Activated CD8-positive, alpha-beta T cell treated with anti-CD3 and anti-CD28 coated beads for 36 hours (primary cell): ENCODE results near the gene DCDC2. TPM values are rescaled to one million over a fixed set of nuclear protein-coding genes. Genes with fewer than 3 reads are reported as not detected.

Experiments
- ATAC-seq: fragments of 200-7000 bp; cut with Tn5 transposase; one replicate; pipeline ENCODE4 v1.10.0; 2021; ENCODE audit warnings: mild to moderate bottlenecking, moderate library complexity
- CTCF ChIA-PET: fragments of 350-600 bp; sonication (Branson Sonifier 250); formaldehyde crosslinking; loops from one replicate; lab custom pipeline; 2021; ENCODE audit warnings: antibody characterized with exemption; lab: Charles Lee
- POLR2A ChIA-PET: fragments of 350-600 bp; sonication (Branson Sonifier 250); formaldehyde crosslinking; loops from one replicate; lab custom pipeline; 2021; ENCODE audit warnings: antibody characterized with exemption; lab: Charles Lee
- DNase-seq: peaks from one replicate; pipeline ENCODE4 v3.0.0-alpha.2; 2020
- H3K27ac Mint-ChIP-seq: one replicate; pipeline ENCODE4 v1.8.0; 2021; ENCODE audit warnings: mild to moderate bottlenecking, mixed read lengths
- H3K27me3 Mint-ChIP-seq: one replicate; pipeline ENCODE4 v1.8.0; 2021; ENCODE audit warnings: mixed read lengths
- H3K36me3 Mint-ChIP-seq: one replicate; pipeline ENCODE4 v1.8.0; 2021; ENCODE audit warnings: low read depth, mixed read lengths
- H3K4me1 Mint-ChIP-seq: one replicate; pipeline ENCODE4 v1.8.0; 2021; ENCODE audit warnings: low read depth, mixed read lengths
- H3K4me3 Mint-ChIP-seq: one replicate; pipeline ENCODE4 v1.8.0; 2021; ENCODE audit warnings: mild to moderate bottlenecking, moderate library complexity, mixed read lengths
- H3K9me3 Mint-ChIP-seq: one replicate; pipeline ENCODE4 v1.8.0; 2021; ENCODE audit warnings: mixed read lengths
- intact Hi-C: fragments of 100-400 bp; cut with micrococcal nuclease; formaldehyde crosslinking; loops from one replicate; pipeline ENCODE4 v1.10.0; 2022
- total RNA-seq, 2 experiments: library from RNA; stranded (reverse); gene quantifications; one replicate each; pipeline ENCODE4 v1.2.3, GENCODE V29; 2021
- TF ChIP-seq, protein P1 (sequence below): fragments of 200-600 bp; IDR thresholded peaks from one replicate; pipeline ENCODE4 v1.8.0; 2022; ENCODE audit warnings: antibody characterized with exemption, mild to moderate bottlenecking

Gene DCDC2
- total RNA-seq, 2 experiments from 2014 or later, result not detected

DNA sequence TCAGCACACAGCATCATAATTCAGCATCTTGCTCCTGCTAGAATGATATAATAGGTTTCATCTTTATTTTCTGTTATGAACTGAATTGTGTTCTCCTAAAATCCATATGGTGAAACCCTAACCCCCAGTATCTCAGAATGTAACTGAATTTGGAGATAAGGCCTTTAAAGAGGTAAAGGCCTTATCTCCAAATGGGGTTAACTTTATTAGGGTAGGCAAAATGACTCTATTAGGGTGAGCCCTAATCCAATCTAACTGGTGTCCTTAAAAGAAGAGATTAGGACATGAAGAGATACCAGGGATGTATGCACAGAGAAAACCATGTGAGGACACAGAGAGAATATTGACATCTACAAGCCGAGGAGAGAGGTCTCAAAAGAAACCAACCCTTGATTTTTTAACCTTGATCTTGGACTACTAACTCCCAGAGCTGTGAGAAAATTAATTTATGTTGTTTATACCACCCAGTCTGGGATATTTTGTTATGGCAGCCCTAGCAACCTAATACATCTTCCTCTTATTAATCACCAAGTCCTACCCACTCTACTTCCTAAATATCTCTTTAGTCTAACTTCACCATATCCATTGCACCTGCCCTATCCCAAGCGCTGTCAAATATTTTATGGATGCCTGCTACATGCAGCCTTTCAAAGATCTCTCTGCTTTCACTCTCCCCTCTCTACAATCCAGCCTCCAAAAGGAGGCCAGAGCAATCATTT is 36.4 kb upstream of the DCDC2 start:
- intact Hi-C loops, result loop anchor here (10.0 kb wide), 1 partner anchor 109 kb away; no protein-coding TSS in a partner anchor
- no peak for DNase-seq
- Mint-ChIP-seq H3K36me3 (no peaks in the 10 kb centered on the region), H3K4me3 (no peak overlapping the region), H3K27me3 (peaks cover 13% of the 10 kb centered on the region), H3K4me1 (peaks cover 6% of the 10 kb centered on the region), H3K27ac (no peak overlapping the region), H3K9me3 (peaks cover 1% of the 10 kb centered on the region)
- TF ChIP-seq, protein P1, sequence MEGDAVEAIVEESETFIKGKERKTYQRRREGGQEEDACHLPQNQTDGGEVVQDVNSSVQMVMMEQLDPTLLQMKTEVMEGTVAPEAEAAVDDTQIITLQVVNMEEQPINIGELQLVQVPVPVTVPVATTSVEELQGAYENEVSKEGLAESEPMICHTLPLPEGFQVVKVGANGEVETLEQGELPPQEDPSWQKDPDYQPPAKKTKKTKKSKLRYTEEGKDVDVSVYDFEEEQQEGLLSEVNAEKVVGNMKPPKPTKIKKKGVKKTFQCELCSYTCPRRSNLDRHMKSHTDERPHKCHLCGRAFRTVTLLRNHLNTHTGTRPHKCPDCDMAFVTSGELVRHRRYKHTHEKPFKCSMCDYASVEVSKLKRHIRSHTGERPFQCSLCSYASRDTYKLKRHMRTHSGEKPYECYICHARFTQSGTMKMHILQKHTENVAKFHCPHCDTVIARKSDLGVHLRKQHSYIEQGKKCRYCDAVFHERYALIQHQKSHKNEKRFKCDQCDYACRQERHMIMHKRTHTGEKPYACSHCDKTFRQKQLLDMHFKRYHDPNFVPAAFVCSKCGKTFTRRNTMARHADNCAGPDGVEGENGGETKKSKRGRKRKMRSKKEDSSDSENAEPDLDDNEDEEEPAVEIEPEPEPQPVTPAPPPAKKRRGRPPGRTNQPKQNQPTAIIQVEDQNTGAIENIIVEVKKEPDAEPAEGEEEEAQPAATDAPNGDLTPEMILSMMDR, result no peak
- POLR2A ChIA-PET, result no interaction called here
- CTCF ChIA-PET, result no interaction called here
- ATAC-seq, result no peak

DNA sequence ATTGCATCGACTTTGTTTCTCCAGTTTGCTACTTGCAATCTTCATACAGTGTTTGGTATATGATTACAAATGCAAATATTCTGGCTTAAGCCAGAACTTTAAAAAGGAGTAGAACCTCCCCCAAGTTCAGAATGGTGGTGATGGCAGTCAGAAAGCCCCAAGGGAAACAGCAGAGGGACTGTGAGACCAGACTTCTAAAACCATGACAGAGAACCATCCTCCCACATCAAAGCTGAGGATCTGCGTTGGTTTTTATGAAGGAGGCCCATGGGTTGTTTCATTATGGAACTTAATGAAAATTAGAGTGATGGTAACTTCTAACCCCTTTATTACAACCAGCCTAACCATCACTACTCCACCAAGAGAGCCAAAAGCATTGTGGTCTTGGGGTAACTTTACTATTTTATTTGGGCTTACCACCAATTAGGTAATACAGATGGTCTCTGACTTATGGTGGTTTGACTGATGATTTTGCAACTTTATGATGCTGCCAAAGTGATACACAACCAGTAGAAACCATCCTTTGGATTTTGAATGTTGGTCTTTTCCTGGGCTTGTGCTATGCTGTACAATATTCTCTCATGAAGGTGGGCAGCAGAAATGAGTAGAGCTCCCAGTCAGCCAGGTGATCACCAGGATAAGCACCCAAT is 34.0 kb upstream of the DCDC2 start:
- Mint-ChIP-seq H3K36me3 (no peaks in the 10 kb centered on the region), H3K27me3 (peaks cover 11% of the 10 kb centered on the region), H3K4me1 (peaks cover 6% of the 10 kb centered on the region), H3K4me3 (no peak overlapping the region), H3K27ac (no peak overlapping the region), H3K9me3 (peaks cover 1% of the 10 kb centered on the region)
- ATAC-seq, result peak; percentile 58
- TF ChIP-seq, protein P1, result no peak
- peak; percentile 12 for DNase-seq
- POLR2A ChIA-PET, result no interaction called here
- CTCF ChIA-PET, result interaction anchor here (1.1 kb wide), 1 partner anchor 109 kb away, joined by 3 read pairs; no protein-coding TSS in a partner anchor
- intact Hi-C loops, result loop anchor here (10.0 kb wide), 1 partner anchor 107 kb away; no protein-coding TSS in a partner anchor

DNA sequence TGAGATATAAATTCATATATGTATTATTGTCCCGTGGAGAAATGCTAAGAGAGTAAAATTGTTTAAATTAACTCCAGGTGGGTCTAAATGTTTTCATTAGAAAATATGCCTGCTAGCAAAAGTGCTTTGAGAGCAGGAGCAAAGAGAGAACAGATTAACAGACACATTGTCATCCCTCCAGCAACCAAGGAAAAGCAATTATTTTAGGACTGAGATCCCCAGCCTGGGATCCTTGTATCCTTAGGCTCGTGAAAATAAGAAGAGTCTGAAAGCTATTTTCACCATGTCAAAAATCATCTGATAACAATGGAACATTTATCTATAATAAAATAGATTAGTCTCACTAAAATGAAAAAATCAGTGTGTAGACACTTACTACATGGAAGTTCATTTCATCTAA is 33.3 kb upstream of the DCDC2 start:
- intact Hi-C loops, result loop anchor here (10.0 kb wide), 1 partner anchor 106 kb away; no protein-coding TSS in a partner anchor
- Mint-ChIP-seq H3K27ac (no peak overlapping the region), H3K36me3 (no peaks in the 10 kb centered on the region), H3K27me3 (peaks cover 5% of the 10 kb centered on the region), H3K4me3 (no peak overlapping the region), H3K9me3 (no peaks in the 10 kb centered on the region), H3K4me1 (peaks cover 6% of the 10 kb centered on the region)
- ChIA-PET CTCF (no interaction called here), POLR2A (no interaction called here)
- DNase-seq, result no peak
- ATAC-seq, result no peak
- TF ChIP-seq, protein P1, result no peak

DNA sequence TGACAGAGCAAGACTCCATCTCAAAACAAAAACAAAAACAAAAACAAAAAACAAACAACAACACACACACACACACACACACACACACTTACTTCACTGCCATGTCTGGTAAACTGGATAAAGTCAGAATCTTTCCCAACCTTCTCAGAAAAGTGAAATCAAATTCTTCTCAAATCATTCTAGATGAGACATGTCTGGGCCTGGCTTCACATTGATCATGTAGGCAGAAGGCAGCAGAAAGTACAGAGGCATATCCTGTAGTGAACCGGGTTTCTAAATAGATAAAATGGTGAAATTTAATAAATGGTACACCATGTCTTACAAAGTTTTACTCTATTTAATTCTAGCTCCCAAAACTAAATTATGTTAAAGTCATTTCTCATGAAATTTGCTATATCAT is 30.0 kb upstream of the DCDC2 start:
- H3K27ac Mint-ChIP-seq, result no peak overlapping the region
- no peak for ATAC-seq
- H3K4me1 Mint-ChIP-seq, result peaks cover 6% of the 10 kb centered on the region
- POLR2A ChIA-PET, result interaction anchor here (0.9 kb wide), 1 partner anchor 12 kb away, joined by 3 read pairs; no protein-coding TSS in a partner anchor
- TF ChIP-seq, protein P1, result no peak
- DNase-seq, result no peak
- no peaks in the 10 kb centered on the region for H3K9me3 Mint-ChIP-seq
- intact Hi-C loops, result no loop called here
- H3K4me3 Mint-ChIP-seq, result no peak overlapping the region
- H3K36me3 Mint-ChIP-seq, result no peaks in the 10 kb centered on the region
- peaks cover 8% of the 10 kb centered on the region for H3K27me3 Mint-ChIP-seq
- CTCF ChIA-PET, result no interaction called here
